Upper lobe of left lung (tissue), 6 donors: ENCODE measurements around the gene XRCC4. TPM values are rescaled to one million over a fixed set of nuclear protein-coding genes. Genes with fewer than 3 reads are reported as not detected.

ENCODE experiments used
- ATAC-seq, 2 donors: fragments of 200-7000 bp; cut with Tn5 transposase; one replicate each; pipeline ENCODE4 v1.9.1; 2022; ENCODE audit warnings: mild to moderate bottlenecking in 2 of 2, moderate library complexity in 2 of 2; ENCODE audit not compliant: low FRiP score in 2 of 2
- DNase-seq, 2 donors: peaks; one replicate each; pipeline ENCODE4 v3.0.0-alpha.2; 2019 to 2020
- H3K27ac ChIP-seq, 4 donors: fragments of 200-600 bp; sonication (generic); one replicate each; pipeline ENCODE4 v1.5.1; 2016 to 2019
- H3K27me3 ChIP-seq, 4 donors: fragments of 200-600 bp; sonication (generic); one replicate each; pipeline ENCODE4 v1.5.1; 2017 to 2019
- H3K36me3 ChIP-seq, 4 donors: fragments of 200-600 bp; sonication (generic); one replicate each; pipeline ENCODE4 v1.5.1; 2016 to 2019
- H3K4me1 ChIP-seq, 4 donors: fragments of 200-600 bp; sonication (generic); one replicate each; pipeline ENCODE4 v1.5.1; 2018 to 2019
- H3K4me3 ChIP-seq, 4 donors: fragments of 200-600 bp; sonication (generic); one replicate each; pipeline ENCODE4 v1.5.1; 2017 to 2019; ENCODE audit warnings: mild to moderate bottlenecking in 2 of 4, moderate library complexity in 1 of 4
- H3K9me3 ChIP-seq, 4 donors: fragments of 200-600 bp; sonication (generic); one replicate each; pipeline ENCODE4 v1.5.1; 2018 to 2019
- EP300 ChIP-seq, 4 donors: sonication (generic); formaldehyde crosslinking; IDR thresholded peaks; one replicate each; pipeline ENCODE4 v1.5.1; 2017; ENCODE audit warnings: antibody characterized with exemption in 4 of 4, control low read depth in 2 of 4
- POLR2A ChIP-seq, 4 donors: fragments of 450-650 bp; IDR thresholded peaks; one replicate each; pipeline ENCODE4 v1.5.1; 2016 to 2017; ENCODE audit warnings: antibody characterized with exemption in 4 of 4, mild to moderate bottlenecking in 2 of 4
- POLR2AphosphoS5 ChIP-seq, 2 donors: sonication (generic); formaldehyde crosslinking; IDR thresholded peaks; one replicate each; pipeline ENCODE4 v1.5.1; 2017; ENCODE audit warnings: antibody characterized with exemption in 2 of 2
- WGBS, 2 donors: methylation state at CpG; one replicate each; pipeline ENCODE4 v1.1.5; 2017 to 2018; 5-methylcytosine and 5-hydroxymethylcytosine counted together
- total RNA-seq, 6 donors: library from RNA; depleted of rRNA in 4 of 6; stranded (reverse); fragments of >200 nt in 4 of 6; gene quantifications; one replicate each; pipeline versions ENCODE4 v1.1.0 to v1.2.1, GENCODE V29; 2016 to 2021
- TF ChIP-seq, protein P1 (sequence below), 6 experiments: fragments of 450-650 bp in 4 of 6; fragments of 200-600 bp in 2 of 6; sonication (generic) in 2 of 6; IDR thresholded peaks; one replicate each; pipeline ENCODE4 v1.5.1; 2016 to 2019; ENCODE audit warnings: antibody characterized with exemption in 6 of 6
- donor health status: DM: no; HTN: no; CAD: no; lungs with moderate emphysema.
- donor health status: DM: no; HTN: yes; CAD: no; lungs with severe emphysema.

The XRCC4 gene
- total RNA-seq, 6 donors from 2014 or later = 4.4 to 11.8 (median 7.7) TPM

DNA sequence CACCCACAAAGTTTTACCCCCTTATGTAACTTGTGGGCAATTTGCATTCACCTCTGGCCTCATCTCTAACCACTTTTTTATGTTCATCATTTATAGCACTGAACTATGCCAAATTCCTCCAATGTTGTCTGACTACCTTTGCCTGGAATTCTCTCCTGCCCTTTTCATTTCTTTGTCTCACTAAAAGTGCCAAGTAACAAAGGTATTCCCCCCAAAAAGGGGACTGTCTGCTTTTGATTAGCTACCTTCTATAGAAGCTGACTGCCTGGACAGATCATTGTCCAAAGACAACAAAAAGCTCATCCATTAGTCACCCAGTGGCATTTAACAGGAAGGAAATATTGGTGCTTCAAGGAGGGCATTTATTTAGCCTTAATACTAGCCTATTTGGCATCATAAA lies 204.3 kb downstream of the XRCC4 start:
- H3K4me3 ChIP-seq = no peak overlapping the region
- TF ChIP-seq EP300 (IDR thresholded peaks at IDR 0.05) (no peak), POLR2AphosphoS5 (IDR thresholded peaks at IDR 0.05) (no peak), POLR2A (IDR thresholded peaks at IDR 0.05) (no peak)
- TF ChIP-seq, protein P1, sequence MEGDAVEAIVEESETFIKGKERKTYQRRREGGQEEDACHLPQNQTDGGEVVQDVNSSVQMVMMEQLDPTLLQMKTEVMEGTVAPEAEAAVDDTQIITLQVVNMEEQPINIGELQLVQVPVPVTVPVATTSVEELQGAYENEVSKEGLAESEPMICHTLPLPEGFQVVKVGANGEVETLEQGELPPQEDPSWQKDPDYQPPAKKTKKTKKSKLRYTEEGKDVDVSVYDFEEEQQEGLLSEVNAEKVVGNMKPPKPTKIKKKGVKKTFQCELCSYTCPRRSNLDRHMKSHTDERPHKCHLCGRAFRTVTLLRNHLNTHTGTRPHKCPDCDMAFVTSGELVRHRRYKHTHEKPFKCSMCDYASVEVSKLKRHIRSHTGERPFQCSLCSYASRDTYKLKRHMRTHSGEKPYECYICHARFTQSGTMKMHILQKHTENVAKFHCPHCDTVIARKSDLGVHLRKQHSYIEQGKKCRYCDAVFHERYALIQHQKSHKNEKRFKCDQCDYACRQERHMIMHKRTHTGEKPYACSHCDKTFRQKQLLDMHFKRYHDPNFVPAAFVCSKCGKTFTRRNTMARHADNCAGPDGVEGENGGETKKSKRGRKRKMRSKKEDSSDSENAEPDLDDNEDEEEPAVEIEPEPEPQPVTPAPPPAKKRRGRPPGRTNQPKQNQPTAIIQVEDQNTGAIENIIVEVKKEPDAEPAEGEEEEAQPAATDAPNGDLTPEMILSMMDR (IDR thresholded peaks at IDR 0.05) = no peak
- no peaks in the 10 kb centered on the region for H3K36me3 ChIP-seq
- H3K27ac ChIP-seq = no peak overlapping the region
- DNase-seq (no peak), ATAC-seq (no peak)
- no peaks in the 10 kb centered on the region for H3K27me3 ChIP-seq
- no peaks in the 10 kb centered on the region for H3K9me3 ChIP-seq
- no peaks in the 10 kb centered on the region for H3K4me1 ChIP-seq

- ATAC-seq (peak in 1 of 2 donors; percentile 69), DNase-seq (no peak)
- H3K9me3 ChIP-seq = no peaks in the 10 kb centered on the region
- no peaks in the 10 kb centered on the region for H3K4me1 ChIP-seq
- H3K4me3 ChIP-seq = no peak overlapping the region
- H3K27me3 ChIP-seq = no peaks in the 10 kb centered on the region
- no peaks in the 10 kb centered on the region for H3K36me3 ChIP-seq
- no peak overlapping the region for H3K27ac ChIP-seq
- TF ChIP-seq POLR2A (IDR thresholded peaks at IDR 0.05) (no peak), EP300 (IDR thresholded peaks at IDR 0.05) (no peak), POLR2AphosphoS5 (IDR thresholded peaks at IDR 0.05) (no peak)
- TF ChIP-seq, protein P1 (IDR thresholded peaks at IDR 0.05) = no peak
- 86 to 92% methylated on average over 3 of the region's 3 CpGs for WGBS, 2 donors
Observed at GRCh38 chr5:83283761-83284160, 206.4 kb downstream of the XRCC4 start.

DNA sequence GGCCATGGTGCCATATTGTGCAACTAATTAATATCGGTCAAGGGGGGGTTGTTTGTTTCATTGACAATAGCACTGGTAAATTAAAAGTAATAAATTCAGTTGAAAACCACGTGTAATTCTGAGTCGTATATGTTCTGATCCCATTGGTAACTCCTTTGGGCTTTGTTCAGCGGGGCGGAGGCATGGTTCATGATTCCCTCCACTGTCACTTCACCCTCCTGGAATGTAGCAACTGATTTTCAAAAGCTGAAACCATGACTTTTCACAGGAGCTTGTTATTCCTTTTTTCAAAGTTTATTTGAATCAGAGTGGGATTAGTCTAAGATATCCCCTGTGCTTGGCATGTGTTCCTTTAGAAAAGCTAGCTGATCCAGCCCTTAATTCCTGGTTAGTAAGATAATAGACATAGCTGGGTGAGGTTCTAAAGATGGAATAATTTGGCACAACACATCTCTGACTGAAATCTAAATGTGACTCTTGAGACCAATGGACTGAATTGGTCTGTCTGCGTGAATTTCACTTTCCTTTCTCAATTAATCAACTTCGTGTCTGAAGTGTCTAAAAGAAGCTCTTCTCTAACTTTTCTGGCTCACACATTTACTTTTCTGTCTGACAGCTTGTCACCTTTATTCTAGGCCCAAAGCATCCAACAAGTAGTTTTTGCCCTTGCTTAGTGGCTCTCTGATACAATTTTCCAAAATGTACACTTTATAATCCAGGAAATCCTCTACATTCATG lies 208.5 kb downstream of the XRCC4 start:
- ATAC-seq = peak in 1 of 2 donors; percentile 91
- DNase-seq = no peak
- Histone ChIP-seq H3K36me3 (no peaks in the 10 kb centered on the region), H3K4me1 (no peaks in the 10 kb centered on the region), H3K4me3 (no peak overlapping the region), H3K27me3 (no peaks in the 10 kb centered on the region), H3K27ac (no peak overlapping the region), H3K9me3 (no peaks in the 10 kb centered on the region)
- WGBS, 2 donors = 93 to 94% methylated on average over 7 of the region's 7 CpGs
- TF ChIP-seq, protein P1 (IDR thresholded peaks at IDR 0.05) = no peak
- TF ChIP-seq POLR2A (IDR thresholded peaks at IDR 0.05) = no peak
- TF ChIP-seq EP300 (IDR thresholded peaks at IDR 0.05) = no peak
- TF ChIP-seq POLR2AphosphoS5 (IDR thresholded peaks at IDR 0.05) = no peak

GRCh38 chr5:83294246-83294645 lies 216.9 kb downstream of the XRCC4 start:
- Histone ChIP-seq H3K27me3 (no peaks in the 10 kb centered on the region), H3K27ac (no peak overlapping the region), H3K36me3 (no peaks in the 10 kb centered on the region), H3K4me3 (no peak overlapping the region), H3K9me3 (peaks cover 0 to 3% (median 0%) of the 10 kb centered on the region in 4 donors), H3K4me1 (no peaks in the 10 kb centered on the region)
- DNase-seq = no peak
- ATAC-seq = no peak
- TF ChIP-seq POLR2AphosphoS5 (IDR thresholded peaks at IDR 0.05) = no peak
- WGBS, 2 donors = 78 to 80% methylated on average over 2 of the region's 2 CpGs

GRCh38 chr5:83299353-83299752 lies 222.0 kb downstream of the XRCC4 start:
- TF ChIP-seq, protein P1 (IDR thresholded peaks at IDR 0.05) = no peak
- TF ChIP-seq EP300 (IDR thresholded peaks at IDR 0.05) (no peak), POLR2AphosphoS5 (IDR thresholded peaks at IDR 0.05) (no peak), POLR2A (IDR thresholded peaks at IDR 0.05) (no peak)
- no peaks in the 10 kb centered on the region for H3K27me3 ChIP-seq
- H3K36me3 ChIP-seq = no peaks in the 10 kb centered on the region
- peaks cover 0 to 5% (median 0%) of the 10 kb centered on the region in 4 donors for H3K9me3 ChIP-seq
- no peak for ATAC-seq
- no peak overlapping the region for H3K4me3 ChIP-seq
- no peak overlapping the region for H3K27ac ChIP-seq
- WGBS, 2 donors = 90 to 93% methylated on average over 2 of the region's 2 CpGs
- no peak for DNase-seq
- no peaks in the 10 kb centered on the region for H3K4me1 ChIP-seq
